ENCODE data around the gene PON2. TPM values are rescaled to one million over a fixed set of nuclear protein-coding genes. Genes with fewer than 3 reads are reported as not detected.

PON2 gene
- total RNA-seq, result 69.5 TPM

DNA sequence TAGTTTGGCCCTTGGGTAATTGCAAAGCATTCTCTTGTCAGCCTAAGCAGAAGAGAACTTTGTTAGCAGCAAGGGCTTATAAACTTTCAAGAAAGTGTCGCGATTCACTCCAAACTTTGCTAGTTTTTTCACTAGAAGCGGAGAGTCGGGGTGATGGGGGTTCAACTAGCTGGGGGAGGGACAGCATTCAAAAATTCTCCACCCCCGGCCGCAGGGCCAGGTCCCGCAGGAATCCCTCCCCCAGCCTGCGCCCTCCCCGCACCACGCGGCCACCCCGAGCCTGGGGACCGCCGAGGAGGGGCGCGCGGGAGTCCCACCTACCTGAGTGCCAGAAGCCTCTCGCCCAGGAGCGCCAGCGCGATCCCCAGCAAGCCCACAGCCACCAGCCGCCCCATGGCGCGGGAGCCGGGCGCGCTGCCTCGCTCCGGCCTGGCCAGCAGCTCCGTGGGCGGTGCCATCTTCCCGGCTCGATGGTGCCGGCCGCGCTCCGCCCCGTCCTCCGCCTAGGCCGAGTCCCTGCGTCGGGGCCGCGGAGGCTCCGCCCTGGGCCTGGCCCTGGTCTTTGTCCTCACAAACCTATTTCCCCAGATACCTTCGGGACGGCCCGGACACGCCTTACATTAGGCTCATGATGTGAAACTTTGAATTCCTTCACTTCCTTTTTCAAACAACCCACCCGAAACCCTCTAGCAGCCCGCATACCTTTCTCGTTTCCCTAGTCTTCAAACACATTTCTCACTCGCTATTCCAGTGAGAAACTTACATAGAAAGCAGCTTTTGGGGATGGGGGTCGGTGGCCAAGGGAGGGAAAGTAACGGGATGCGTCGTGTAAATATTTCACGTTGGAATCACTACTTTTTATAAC is at the start of gene PON2:
PON2 (minus strand) TSS at position 472 of the 865 bp plus-strand sequence; CDS start at position 395, 77 bp downstream.

DNA sequence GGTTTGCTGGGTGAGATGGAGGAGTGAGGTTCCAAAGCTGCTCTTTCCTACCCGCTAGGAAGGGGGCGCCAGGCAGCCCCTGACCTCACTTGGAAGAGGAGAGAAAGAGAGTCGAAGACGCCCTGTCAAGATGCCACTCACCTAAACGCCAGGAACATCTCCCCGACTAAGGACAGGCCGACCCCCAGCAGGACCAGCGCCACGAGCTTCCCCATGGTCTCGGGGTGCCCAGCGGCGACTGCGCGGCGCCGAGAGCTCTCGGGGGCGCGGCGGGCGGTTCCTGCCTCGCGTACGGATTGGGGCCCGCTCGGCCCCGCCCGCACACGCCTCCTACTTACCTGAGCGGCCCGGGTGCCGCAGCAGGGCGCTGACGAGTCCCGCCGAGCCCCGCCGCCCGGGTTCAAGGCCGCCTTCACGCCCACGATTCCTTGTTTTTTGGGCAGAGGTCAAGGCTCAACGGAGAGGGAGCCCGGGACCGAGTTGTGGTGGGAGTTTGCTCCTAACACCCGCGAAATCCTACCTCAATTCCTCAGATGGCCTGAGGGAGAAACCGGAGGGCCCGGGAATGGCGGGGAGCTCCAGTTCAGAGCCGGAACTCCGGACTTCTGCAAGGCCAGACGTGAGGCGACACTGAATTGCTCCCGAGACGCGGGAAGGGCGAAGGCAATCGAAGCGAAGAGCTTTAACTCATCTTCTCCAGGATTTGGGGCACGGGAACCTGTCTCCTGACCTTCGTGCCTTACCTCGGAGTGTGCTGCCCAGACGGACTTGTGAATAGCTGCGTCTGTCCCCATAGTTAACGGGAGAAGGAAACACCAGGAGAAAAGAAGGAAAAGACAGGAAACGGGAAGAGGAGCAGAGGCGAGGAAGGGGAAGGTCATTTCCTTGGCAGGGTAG is 38.4 kb downstream of the PON2 start, which contains the start of gene PON3:
PON3 (minus strand) TSS at position 240 of the 897 bp plus-strand sequence; CDS start at position 215, 25 bp downstream.

Other genes with a start within 250 kb of the PON2 start
- not detected for gene PON1, start 110.5 kb downstream of the PON2 start, total RNA-seq
- 1.3 TPM for gene PON3, start 38.7 kb downstream of the PON2 start, total RNA-seq
- 0.31 TPM for gene ASB4, start 50.9 kb upstream of the PON2 start, total RNA-seq
- 4.4 TPM for gene PDK4, start 161.5 kb upstream of the PON2 start, total RNA-seq